Esophagus muscularis mucosa (tissue), 4 donors: ENCODE measurements around the gene CDC5L. TPM values are rescaled to one million over a fixed set of nuclear protein-coding genes. Genes with fewer than 3 reads are reported as not detected.

Source experiments
- DNase-seq: peaks from one replicate; pipeline ENCODE4 v3.0.0-alpha.2; 2017; ENCODE audit errors: extremely low spot score
- H3K27ac ChIP-seq, 4 donors: fragments of 200-600 bp; sonication (generic); replicated peaks in 1 of 4; 1 replicate in 3 of 4; 2 replicates in 1 of 4; pipeline ENCODE4 v1.5.1; 2016 to 2019; ENCODE audit warnings: mild to moderate bottlenecking in 1 of 4
- H3K27me3 ChIP-seq, 4 donors: fragments of 200-600 bp; sonication (generic); one replicate each; pipeline versions ENCODE4 v1.5.1 to v1.6.0; 2016 to 2019
- H3K36me3 ChIP-seq, 4 donors: fragments of 200-600 bp; sonication (generic); one replicate each; pipeline ENCODE4 v1.5.1; 2016 to 2019
- H3K4me1 ChIP-seq, 4 donors: fragments of 200-600 bp; sonication (generic); one replicate each; pipeline ENCODE4 v1.5.1; 2016 to 2019
- H3K4me3 ChIP-seq, 4 donors: fragments of 200-600 bp; sonication (generic); 1 replicate in 2 of 4; 2 replicates in 2 of 4; pipeline ENCODE4 v1.5.1; 2016 to 2019; ENCODE audit warnings: mild to moderate bottlenecking in 4 of 4, moderate library complexity in 1 of 4
- H3K9me3 ChIP-seq, 4 donors: fragments of 200-600 bp; sonication (generic); 1 replicate in 3 of 4; 2 replicates in 1 of 4; pipeline ENCODE4 v1.5.1; 2016 to 2019
- CTCF ChIP-seq, 3 experiments: fragments of 200-600 bp in 2 of 3; fragments of 450-650 bp in 1 of 3; sonication (generic) in 2 of 3; IDR thresholded peaks; one replicate each; pipeline ENCODE4 v1.5.1; 2017 to 2019; ENCODE audit warnings: antibody characterized with exemption in 3 of 3, mild to moderate bottlenecking in 2 of 3, moderate library complexity in 1 of 3
- EP300 ChIP-seq: sonication (generic); formaldehyde crosslinking; IDR thresholded peaks from one replicate; pipeline ENCODE4 v1.6.1; 2017; ENCODE audit warnings: antibody characterized with exemption
- POLR2A ChIP-seq: fragments of 450-650 bp; IDR thresholded peaks from one replicate; pipeline ENCODE4 v1.6.1; 2017; ENCODE audit warnings: antibody characterized with exemption, moderate library complexity, mild to moderate bottlenecking, low read depth
- POLR2AphosphoS5 ChIP-seq, 2 donors: sonication (generic); formaldehyde crosslinking; IDR thresholded peaks; one replicate each; pipeline ENCODE4 v1.6.1; 2017; ENCODE audit warnings: antibody characterized with exemption in 2 of 2
- WGBS: methylation state at CpG from one replicate; pipeline ENCODE4 v1.1.5; 2018; 5-methylcytosine and 5-hydroxymethylcytosine counted together
- intact Hi-C: fragments of 100-400 bp; cut with DNase I; formaldehyde crosslinking; loops from one replicate; pipeline ENCODE4 v1.15.1; 2023
- total RNA-seq, 4 donors: library from RNA; depleted of rRNA; stranded (reverse); fragments of >200 nt; gene quantifications; one replicate each; pipeline versions ENCODE4 v1.1.0 to v1.2.1, GENCODE V29; 2016

Gene CDC5L
- total RNA-seq, 4 donors from 2014 or later: 18.4 to 25.4 (median 21.9) TPM

DNA sequence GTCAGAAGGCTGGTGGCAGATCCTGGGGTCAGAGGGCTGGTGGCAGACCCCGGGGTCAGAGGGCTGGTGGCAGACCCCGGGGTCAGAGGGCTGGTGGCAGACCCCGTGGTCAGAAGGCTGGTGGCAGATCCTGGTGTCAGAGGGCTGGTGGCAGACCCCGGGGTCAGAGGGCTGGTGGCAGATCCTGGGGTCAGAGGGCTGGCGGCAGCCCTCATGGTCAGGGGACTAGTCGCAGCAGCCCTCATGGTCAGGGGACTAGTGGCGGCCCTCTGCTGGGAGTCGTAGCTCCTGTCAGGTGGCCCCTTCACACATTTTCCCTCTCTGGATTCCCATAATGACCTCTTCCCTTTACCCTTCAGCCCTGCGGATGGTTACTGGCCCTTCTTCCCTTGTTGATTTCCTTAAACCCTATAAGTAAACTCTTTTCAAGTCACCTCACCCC, 86.7 kb downstream of the CDC5L start:
- intact Hi-C loops: loop anchor here (10.0 kb wide), 1 partner anchor 1241 kb away; no protein-coding TSS in a partner anchor
- no peak overlapping the region for H3K4me3 ChIP-seq

GRCh38 chr6:44474643-44475042, 87.1 kb downstream of the CDC5L start:
- H3K4me1 ChIP-seq: peaks cover 8 to 12% (median 10%) of the 10 kb centered on the region in 4 donors
- H3K27ac ChIP-seq: no peak overlapping the region
- no peak for DNase-seq
- H3K27me3 ChIP-seq: peaks cover 0 to 12% (median 0%) of the 10 kb centered on the region in 4 donors
- intact Hi-C loops: loop anchor here (5.0 to 10.0 kb wide), 3 partner anchors 178 to 1448 kb away; no protein-coding TSS in a partner anchor
- H3K36me3 ChIP-seq: no peaks in the 10 kb centered on the region
- no peak overlapping the region for H3K4me3 ChIP-seq
- WGBS: 67% methylated on average over 1 of the region's 1 CpG
- H3K9me3 ChIP-seq: no peaks in the 10 kb centered on the region
- TF ChIP-seq POLR2AphosphoS5 (IDR thresholded peaks at IDR 0.05) (no peak), CTCF (IDR thresholded peaks at IDR 0.05) (no peak), POLR2A (no peak), EP300 (no peak)

More for the DNA sequence above, 86.7 kb downstream of the CDC5L start:
- Histone ChIP-seq H3K27ac (no peak overlapping the region), H3K4me1 (peaks cover 8 to 12% (median 10%) of the 10 kb centered on the region in 4 donors), H3K27me3 (peaks cover 0 to 12% (median 0%) of the 10 kb centered on the region in 4 donors), H3K36me3 (no peaks in the 10 kb centered on the region), H3K9me3 (no peaks in the 10 kb centered on the region)
- 90% methylated on average over 9 of the region's 9 CpGs for WGBS
- TF ChIP-seq POLR2AphosphoS5 (IDR thresholded peaks at IDR 0.05) (no peak), POLR2A (no peak), CTCF (IDR thresholded peaks at IDR 0.05) (no peak), EP300 (no peak)
- DNase-seq: no peak

- Histone ChIP-seq H3K27me3 (peaks cover 0 to 12% (median 0%) of the 10 kb centered on the region in 4 donors), H3K27ac (no peak overlapping the region), H3K36me3 (no peaks in the 10 kb centered on the region), H3K4me1 (peaks cover 8 to 12% (median 10%) of the 10 kb centered on the region in 4 donors), H3K9me3 (no peaks in the 10 kb centered on the region), H3K4me3 (peak overlapping the region in 1 of 4 donors; percentile 8)
- no peak for DNase-seq
- intact Hi-C loops: loop anchor here (5.0 to 10.0 kb wide), 3 partner anchors 177 to 1447 kb away; no protein-coding TSS in a partner anchor
- TF ChIP-seq EP300: no peak
- TF ChIP-seq POLR2AphosphoS5 (IDR thresholded peaks at IDR 0.05): no peak
- no peak for TF ChIP-seq CTCF (IDR thresholded peaks at IDR 0.05)
- TF ChIP-seq POLR2A: no peak
- 14% methylated on average over 5 of the region's 6 CpGs for WGBS
Observed at GRCh38 chr6:44475417-44475778, 87.9 kb downstream of the CDC5L start.

- peak; percentile 94 for DNase-seq
- peak overlapping the region in 3 of 4 donors; percentile 8 to 20 (median 10) for H3K4me3 ChIP-seq
- H3K27me3 ChIP-seq: peaks cover 0 to 12% (median 0%) of the 10 kb centered on the region in 4 donors
- H3K27ac ChIP-seq: peak overlapping the region in 1 of 4 donors; percentile 21
- no peaks in the 10 kb centered on the region for H3K36me3 ChIP-seq
- peak in 1 of 2 donors; percentile 68 for TF ChIP-seq POLR2AphosphoS5 (IDR thresholded peaks at IDR 0.05)
- peak; percentile 89 to 97 (median 95) for TF ChIP-seq CTCF (IDR thresholded peaks at IDR 0.05)
- no peak for TF ChIP-seq POLR2A
- TF ChIP-seq EP300: no peak
- 80% methylated on average over 11 of the region's 23 CpGs for WGBS
- intact Hi-C loops: loop anchor here (5.0 to 10.0 kb wide), 3 partner anchors 176 to 1446 kb away; no protein-coding TSS in a partner anchor
- peaks cover 8 to 12% (median 10%) of the 10 kb centered on the region in 4 donors for H3K4me1 ChIP-seq
- H3K9me3 ChIP-seq: no peaks in the 10 kb centered on the region
Observed at GRCh38 chr6:44475779-44476434, 88.4 kb downstream of the CDC5L start.
